GM18498 (cell line): Measurements from ENCODE around the gene ATP5MK.
"Not testable (repeated sequence)": the region's sequence is repeated elsewhere in the genome, so short reads cannot be mapped to it uniquely, and the experiment has no call there.

ENCODE experiments used
- ATAC-seq: cut with Tn5 transposase; IDR thresholded peaks from one replicate; pipeline ENCODE4 v1.9.1; 2021; ENCODE audit warnings: mild to moderate bottlenecking, moderate library complexity; ENCODE audit not compliant: unreplicated experiment

The ATP5MK gene

GRCh38 chr10:103397191-103397825 is 1.0 kb upstream of the ATP5MK start:
- no peak for ATAC-seq

GRCh38 chr10:103396789-103397087 is 463 bp upstream of the ATP5MK start:
- ATAC-seq, result no peak

- ATAC-seq, result peak; percentile 2
These were observed 565 bp downstream of the ATP5MK start for GRCh38 chr10:103395754-103396066.

DNA sequence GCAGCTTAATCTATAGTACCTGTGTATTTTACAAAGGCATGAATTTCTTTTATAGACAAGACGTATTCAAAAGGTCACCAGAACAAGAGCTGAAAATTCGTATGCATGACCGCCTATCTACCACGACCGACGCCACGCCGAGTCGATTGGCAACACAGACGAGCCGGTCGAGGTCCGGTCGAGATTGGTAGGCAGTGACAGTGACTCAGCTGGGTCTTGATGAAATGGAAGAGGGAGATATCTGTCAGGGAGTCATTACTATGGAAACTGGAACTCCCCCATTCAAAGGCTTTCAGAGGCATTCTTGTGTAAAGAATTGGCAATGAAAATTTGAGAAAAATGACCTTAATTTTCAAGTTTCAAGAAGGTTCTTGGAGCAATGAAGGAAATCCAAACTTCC is 2.1 kb downstream of the ATP5MK start:
- no peak for ATAC-seq

- ATAC-seq, result peak; percentile 74
These were observed 13.5 kb downstream of the ATP5MK start for GRCh38 chr10:103382769-103383168.

GRCh38 chr10:103374263-103374662 is 22.0 kb downstream of the ATP5MK start:
- no peak for ATAC-seq

GRCh38 chr10:103373544-103373943 is 22.7 kb downstream of the ATP5MK start:
- ATAC-seq, result no peak

DNA sequence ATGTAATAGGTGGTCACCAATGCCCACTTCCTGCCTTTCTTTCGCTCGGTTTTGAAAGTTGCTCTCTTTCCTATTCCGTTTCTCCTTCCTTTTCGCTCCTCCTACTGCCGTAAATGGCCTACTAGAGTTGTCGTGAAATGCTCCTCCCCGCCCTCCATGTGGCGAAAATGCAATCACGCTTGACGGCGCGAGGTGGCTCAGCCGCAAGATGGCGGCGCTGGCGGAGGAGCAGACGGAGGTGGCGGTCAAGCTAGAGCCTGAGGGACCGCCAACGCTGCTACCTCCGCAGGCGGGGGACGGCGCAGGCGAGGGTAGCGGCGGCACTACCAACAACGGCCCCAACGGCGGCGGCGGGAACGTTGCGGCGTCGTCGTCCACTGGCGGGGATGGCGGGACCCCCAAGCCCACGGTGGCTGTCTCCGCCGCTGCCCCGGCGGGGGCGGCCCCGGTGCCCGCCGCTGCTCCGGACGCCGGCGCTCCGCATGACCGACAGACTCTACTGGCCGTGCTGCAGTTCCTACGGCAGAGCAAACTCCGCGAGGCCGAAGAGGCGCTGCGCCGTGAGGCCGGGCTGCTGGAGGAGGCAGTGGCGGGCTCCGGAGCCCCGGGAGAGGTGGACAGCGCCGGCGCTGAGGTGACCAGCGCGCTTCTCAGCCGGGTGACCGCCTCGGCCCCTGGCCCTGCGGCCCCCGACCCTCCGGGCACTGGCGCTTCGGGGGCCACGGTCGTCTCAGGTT is 28.3 kb downstream of the ATP5MK start, which contains the start of gene TAF5:
TAF5 (plus strand) TSS at position 195 of the 737 bp plus-strand sequence; CDS start at position 209, 14 bp downstream.
- peak; percentile 60 for ATAC-seq

GRCh38 chr10:103367379-103367781 is 28.9 kb downstream of the ATP5MK start:
- no peak for ATAC-seq

DNA sequence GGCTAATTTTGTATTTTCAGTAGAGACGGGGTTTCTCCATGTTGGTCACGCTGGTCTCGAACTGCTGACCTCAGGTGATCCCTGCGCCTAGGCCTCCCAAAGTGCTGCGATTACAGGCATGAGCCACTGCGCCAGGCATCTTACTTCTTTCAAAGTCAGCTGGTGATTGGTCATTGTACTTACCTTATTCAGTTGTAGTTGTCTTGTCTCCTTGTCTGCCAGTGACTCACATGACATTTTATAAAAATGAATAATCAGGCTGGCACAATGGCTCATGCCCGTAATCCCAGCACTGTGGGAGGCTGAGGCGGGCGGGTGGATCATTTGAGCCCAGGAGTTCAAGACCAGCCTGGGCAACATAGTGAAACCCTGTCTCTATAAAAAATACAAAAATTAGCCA is 35.5 kb downstream of the ATP5MK start:
- not testable (repeated sequence) for ATAC-seq

GRCh38 chr10:103359493-103359892 is 36.8 kb downstream of the ATP5MK start:
- ATAC-seq, result not testable (repeated sequence)

DNA sequence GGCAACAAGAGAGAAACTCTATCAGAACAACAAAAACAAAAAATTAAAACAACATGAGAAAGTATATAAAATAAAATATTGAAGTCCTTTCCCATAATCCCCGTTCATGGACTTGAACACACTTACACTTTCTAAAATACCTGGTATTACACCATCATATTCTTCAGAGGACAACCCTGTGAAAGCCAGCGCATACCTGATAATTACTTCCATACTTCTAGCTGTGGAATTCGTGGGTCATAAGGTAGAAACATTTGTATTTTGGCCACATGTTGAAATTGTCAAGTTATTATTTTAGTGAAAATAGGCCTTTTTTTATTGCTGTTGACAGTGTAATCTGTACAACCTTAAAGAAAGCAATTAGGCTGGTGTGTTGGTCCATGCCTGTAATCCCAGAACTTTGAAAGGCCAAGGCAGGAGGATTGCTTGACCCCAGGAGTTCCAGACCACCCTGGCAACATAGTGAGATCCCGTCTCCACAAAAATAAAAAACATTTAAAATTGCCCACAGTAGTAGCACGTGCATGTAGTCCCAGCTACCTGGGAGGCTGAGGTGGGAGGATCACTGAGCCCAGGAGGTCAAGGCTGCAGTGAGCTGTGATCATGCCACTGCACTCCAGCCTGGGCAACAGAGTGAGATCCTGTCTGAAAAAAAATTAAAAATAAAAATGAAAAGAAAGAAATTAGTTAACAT is 40.2 kb downstream of the ATP5MK start:
- ATAC-seq, result no peak

GRCh38 chr10:103354567-103354966 is 41.7 kb downstream of the ATP5MK start:
- ATAC-seq, result not testable (repeated sequence)

DNA sequence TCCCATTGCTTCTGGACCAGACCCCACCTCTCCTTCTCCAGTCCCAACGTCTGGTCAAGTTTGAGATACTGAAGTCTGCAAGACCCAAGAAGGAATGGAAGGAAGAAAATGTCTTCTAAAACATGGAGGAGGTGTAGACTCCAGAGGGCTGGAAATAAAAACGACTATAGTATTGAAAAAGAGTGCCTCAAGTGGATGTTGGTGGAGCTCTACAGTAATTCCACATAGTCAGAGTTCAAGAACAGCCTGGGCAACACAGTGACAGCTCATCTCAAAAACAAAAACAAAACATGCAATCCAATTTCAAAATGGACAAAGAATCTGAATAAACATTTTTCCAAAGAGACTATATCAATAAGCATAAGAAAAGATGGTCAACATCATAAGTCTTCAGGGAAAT is 43.0 kb downstream of the ATP5MK start:
- no peak for ATAC-seq

DNA sequence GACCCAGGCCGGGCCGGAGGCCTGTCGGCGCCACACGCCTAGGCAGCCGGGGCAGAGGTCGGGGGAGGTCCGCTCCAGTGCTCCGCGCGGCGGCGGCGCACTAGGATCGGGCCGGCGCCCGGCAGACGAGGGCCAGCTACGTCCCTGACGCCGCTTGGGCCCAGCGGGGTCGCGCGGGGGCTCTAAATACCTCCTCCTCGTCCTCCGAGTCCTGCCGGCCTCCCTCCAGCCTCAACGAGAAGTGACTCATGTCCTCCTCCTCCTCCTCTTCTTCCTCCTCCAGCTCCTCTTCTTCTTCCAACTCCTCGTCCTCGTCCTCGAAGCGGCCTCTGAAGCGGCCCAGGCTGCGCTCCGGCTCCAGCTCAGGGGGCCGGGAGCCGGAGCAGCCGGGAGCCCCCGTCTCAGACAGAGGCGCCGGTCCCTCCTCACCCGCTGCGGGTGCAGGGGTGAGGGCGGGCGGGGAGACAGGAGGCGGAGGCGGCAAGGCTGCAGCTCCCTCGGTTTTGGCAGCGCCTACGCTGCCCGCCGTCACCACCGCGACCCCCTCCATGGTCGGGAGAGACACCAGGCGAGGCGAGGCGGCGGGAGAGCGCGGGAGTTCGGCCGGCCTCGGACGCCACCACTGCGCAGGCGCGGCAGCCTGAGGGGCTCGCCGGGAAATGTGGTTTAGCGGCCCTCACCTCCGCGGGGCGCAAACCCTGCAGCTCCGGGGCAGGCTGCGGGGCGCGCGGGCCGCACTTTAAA is 45.6 kb downstream of the ATP5MK start, which contains the start of gene PCGF6:
PCGF6 (minus strand) TSS at position 624 of the 744 bp plus-strand sequence; CDS start at position 550, 74 bp downstream.
- ATAC-seq, result peak; percentile 82

DNA sequence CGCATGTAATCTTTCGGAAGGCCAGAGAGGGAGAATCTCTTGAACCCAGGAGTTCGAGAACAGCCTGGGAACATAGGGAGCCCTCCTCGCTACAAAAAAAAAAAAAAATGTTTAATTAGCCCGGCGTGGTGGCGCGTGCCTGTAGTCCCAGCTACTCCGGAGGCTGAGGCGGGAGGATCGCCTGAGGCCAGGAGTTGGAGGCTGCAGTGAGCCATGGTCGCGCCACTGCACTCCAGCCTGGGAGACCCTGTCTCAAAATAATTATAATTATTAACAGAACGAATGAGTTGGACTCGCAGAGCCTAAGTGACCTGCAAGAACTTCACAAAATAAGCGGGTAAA is 46.1 kb downstream of the ATP5MK start:
- ATAC-seq, result no peak
